PFSK-1 (cell line): ENCODE measurements around the gene KIAA1958.

Experiments used
- FOXP2 ChIP-seq: optimal IDR thresholded peaks from 2 replicates; pipeline ENCODE3; 2011; ENCODE audit warnings: borderline replicate concordance, control low read depth, inconsistent platforms; ENCODE audit not compliant: insufficient read depth; ENCODE audit errors: extremely low read length, extremely low read depth
- POLR2AphosphoS5 ChIP-seq: IDR thresholded peaks from 2 replicates; pipeline ENCODE4 v1.6.1; 2012; ENCODE audit warnings: low read depth, mild to moderate bottlenecking, control low read depth, low read length, moderate library complexity
- SIN3A ChIP-seq: IDR thresholded peaks from 2 replicates; pipeline ENCODE4 v1.6.1; 2012; ENCODE audit warnings: mild to moderate bottlenecking, low read length, moderate library complexity, borderline replicate concordance; ENCODE audit not compliant: insufficient read depth
- TAF1 ChIP-seq: IDR thresholded peaks from 2 replicates; pipeline ENCODE4 v1.6.1; 2012; ENCODE audit warnings: low read length, control low read depth, borderline replicate concordance; ENCODE audit not compliant: insufficient read depth
- TF ChIP-seq, protein P1 (sequence below), 2 experiments: IDR thresholded peaks; 2 replicates each; pipeline versions ENCODE4 v1.6.1 to v1.8.0; 2011 to 2012; ENCODE audit warnings: low read depth in 2 of 2, low read length in 2 of 2, control low read depth in 1 of 2, inconsistent platforms in 1 of 2, mild to moderate bottlenecking in 1 of 2, moderate library complexity in 1 of 2; ENCODE audit not compliant: insufficient read depth in 1 of 2

KIAA1958 gene

DNA sequence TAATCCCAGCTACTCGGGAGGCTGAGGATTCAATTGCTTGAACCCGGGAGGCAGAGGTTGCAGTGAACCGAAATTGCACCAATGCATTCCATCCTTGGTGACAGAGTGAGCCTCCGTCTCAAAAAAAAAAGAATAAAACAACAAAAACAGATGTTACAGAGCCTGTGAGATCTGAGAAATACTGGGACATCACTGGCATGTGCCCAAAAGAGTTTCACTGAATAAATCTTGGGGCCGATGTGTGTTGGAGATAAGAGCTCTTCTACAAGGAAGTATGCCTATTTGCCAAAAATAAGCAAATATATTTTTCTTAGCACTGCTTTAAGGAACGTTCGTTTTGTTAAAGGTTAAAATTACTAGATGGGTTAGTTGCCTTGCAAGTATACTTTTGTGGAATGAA lies 55.1 kb downstream of the KIAA1958 start:
- TF ChIP-seq SIN3A (no peak), POLR2AphosphoS5 (no peak), TAF1 (no peak), FOXP2 (no peak)
- TF ChIP-seq, protein P1, sequence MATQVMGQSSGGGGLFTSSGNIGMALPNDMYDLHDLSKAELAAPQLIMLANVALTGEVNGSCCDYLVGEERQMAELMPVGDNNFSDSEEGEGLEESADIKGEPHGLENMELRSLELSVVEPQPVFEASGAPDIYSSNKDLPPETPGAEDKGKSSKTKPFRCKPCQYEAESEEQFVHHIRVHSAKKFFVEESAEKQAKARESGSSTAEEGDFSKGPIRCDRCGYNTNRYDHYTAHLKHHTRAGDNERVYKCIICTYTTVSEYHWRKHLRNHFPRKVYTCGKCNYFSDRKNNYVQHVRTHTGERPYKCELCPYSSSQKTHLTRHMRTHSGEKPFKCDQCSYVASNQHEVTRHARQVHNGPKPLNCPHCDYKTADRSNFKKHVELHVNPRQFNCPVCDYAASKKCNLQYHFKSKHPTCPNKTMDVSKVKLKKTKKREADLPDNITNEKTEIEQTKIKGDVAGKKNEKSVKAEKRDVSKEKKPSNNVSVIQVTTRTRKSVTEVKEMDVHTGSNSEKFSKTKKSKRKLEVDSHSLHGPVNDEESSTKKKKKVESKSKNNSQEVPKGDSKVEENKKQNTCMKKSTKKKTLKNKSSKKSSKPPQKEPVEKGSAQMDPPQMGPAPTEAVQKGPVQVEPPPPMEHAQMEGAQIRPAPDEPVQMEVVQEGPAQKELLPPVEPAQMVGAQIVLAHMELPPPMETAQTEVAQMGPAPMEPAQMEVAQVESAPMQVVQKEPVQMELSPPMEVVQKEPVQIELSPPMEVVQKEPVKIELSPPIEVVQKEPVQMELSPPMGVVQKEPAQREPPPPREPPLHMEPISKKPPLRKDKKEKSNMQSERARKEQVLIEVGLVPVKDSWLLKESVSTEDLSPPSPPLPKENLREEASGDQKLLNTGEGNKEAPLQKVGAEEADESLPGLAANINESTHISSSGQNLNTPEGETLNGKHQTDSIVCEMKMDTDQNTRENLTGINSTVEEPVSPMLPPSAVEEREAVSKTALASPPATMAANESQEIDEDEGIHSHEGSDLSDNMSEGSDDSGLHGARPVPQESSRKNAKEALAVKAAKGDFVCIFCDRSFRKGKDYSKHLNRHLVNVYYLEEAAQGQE (IDR thresholded peaks at IDR 0.05; ENCODE audit: insufficient read depth in 1 of 2, low read depth in 2 of 2, low read length in 2 of 2), result no peak

DNA sequence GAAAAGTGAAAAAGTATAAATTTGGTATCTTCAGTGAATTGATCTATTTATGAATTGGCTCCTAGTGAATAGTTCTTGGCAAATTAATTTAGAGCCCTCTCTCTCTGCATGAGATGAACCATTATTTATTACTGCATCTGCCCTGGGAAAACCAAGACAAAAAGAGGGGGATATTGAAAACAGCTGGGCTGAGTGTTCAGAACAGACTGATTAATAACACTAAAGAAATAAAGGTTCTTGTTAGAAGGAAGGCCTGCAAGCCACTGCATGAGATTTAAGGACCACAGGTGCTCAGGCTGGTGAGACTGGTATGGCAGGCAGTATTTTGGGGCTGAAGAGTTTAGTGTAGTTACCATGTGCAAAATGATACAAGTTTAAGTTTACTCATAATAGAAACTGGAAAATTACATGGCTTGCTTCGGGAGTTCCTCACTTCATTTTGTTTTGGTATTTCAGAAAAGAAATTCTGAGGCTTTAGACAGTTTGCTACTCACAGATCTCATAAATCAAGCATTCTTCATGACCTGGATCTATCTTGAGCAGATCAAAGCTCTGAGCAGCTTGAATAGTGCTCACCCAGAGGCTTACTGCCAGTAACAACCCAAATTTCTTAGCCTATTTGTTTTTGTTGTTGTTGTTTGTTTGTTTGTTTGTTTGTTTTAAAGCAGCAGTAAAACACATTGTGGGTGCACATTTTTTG lies 56.1 kb downstream of the KIAA1958 start:
- TF ChIP-seq POLR2AphosphoS5 (no peak), FOXP2 (no peak), SIN3A (no peak), TAF1 (no peak)
- TF ChIP-seq, protein P1 (IDR thresholded peaks at IDR 0.05; ENCODE audit: insufficient read depth in 1 of 2, low read depth in 2 of 2, low read length in 2 of 2), result no peak

DNA sequence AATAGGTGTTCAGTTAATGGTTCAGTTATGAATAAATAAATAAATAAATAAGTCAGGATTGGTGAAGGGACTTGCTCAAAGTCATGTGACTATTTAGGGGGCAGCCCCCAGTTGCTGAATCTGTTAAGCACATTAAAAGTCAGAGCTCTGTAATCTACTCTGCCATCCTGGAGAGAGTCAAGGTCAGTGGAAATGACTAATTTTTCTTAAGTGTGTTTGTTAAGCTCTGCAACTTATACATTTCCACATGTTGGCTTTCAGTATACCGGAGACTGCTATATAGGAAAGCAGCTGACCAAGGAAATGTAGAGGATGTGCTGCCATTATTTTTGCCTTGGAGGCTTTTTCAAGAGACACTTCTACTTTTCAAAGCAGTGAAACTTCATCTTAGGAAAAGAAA lies 57.9 kb downstream of the KIAA1958 start:
- TF ChIP-seq, protein P1 (IDR thresholded peaks at IDR 0.05; ENCODE audit: insufficient read depth in 1 of 2, low read depth in 2 of 2, low read length in 2 of 2), result no peak
- TF ChIP-seq SIN3A (no peak), FOXP2 (no peak), TAF1 (no peak), POLR2AphosphoS5 (no peak)

DNA sequence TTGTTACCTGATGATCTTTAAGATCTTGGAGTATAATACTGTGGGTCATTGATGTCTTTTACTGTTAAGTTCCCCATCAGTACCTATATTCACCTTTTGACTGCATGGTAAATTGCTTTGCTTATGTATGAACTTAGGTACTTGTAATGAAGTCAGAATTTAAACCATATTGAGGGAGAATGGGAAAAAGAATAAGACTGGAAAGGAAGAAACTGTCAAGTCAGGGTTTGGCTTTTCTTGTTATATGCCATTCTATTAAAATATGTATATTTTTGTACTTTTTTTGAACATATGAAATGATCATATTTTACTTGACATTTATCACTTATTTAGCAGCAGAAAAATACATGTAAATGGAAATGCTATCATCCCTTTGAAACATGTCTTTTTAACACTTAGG lies 58.6 kb downstream of the KIAA1958 start:
- TF ChIP-seq, protein P1 (IDR thresholded peaks at IDR 0.05; ENCODE audit: insufficient read depth in 1 of 2, low read depth in 2 of 2, low read length in 2 of 2), result no peak
- TF ChIP-seq SIN3A, result no peak
- no peak for TF ChIP-seq POLR2AphosphoS5
- TF ChIP-seq TAF1, result no peak
- TF ChIP-seq FOXP2, result no peak
